Stomach (tissue), 4 donors: ENCODE data around the gene SNTG2.
"Not testable (repeated sequence)": the region's sequence is repeated elsewhere in the genome, so short reads cannot be mapped to it uniquely, and the experiment has no call there.

Experiments used
- EP300 ChIP-seq: sonication (generic); formaldehyde crosslinking; IDR thresholded peaks from one replicate; pipeline ENCODE4 v1.6.1; 2017; ENCODE audit warnings: antibody characterized with exemption
- POLR2A ChIP-seq, 4 donors: fragments of 450-650 bp; IDR thresholded peaks; one replicate each; pipeline ENCODE4 v1.6.1; 2016; ENCODE audit warnings: antibody characterized with exemption in 4 of 4, control low read depth in 2 of 4, mild to moderate bottlenecking in 1 of 4, moderate library complexity in 1 of 4
- POLR2AphosphoS5 ChIP-seq, 3 donors: sonication (generic); formaldehyde crosslinking; IDR thresholded peaks; one replicate each; pipeline ENCODE4 v1.6.1; 2016; ENCODE audit warnings: antibody characterized with exemption in 3 of 3
- TF ChIP-seq, protein P1 (sequence below), 7 experiments: fragments of 450-650 bp in 4 of 7; fragments of 200-600 bp in 3 of 7; sonication (generic) in 3 of 7; IDR thresholded peaks; one replicate each; pipeline ENCODE4 v1.5.1; 2016 to 2019; ENCODE audit warnings: antibody characterized with exemption in 7 of 7, control low read depth in 2 of 7, mild to moderate bottlenecking in 1 of 7

DNA sequence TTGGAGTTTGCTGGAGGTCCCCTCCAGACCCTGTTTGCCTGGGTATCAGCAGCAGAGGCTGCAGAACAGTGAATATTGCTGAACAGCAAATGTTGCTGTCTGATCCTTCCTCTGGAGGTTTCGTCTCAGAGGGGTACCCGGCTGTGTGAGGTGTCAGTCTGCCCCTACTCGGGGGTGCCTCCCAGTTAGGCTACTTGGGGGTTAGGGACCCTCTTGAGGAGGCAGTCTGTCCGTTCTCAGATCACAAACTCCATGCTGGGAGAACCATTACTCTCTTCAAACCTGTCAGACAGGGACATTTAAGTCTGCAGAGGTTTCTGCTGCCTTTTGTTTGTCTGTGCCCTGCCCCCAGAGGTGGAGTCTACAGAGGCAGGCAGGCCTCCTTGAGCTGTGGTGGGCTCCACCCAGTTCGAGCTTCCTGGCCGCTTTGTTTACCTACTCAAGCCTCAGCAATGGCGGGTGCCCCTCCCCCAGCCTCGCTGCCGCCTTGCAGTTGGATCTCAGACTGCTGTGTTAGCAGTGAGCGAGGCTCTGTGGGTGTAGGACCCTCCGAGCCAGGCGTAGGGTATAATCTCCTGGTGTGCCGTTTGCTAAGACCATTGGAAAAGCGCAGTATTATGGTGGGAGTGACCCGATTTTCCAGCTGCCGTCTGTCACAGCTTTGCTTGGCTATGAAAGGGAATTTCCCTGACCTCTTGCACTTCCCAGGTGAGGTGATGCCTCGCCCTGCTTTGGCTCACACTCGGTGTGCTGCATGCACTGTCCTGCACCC, 437.5 kb downstream of the SNTG2 start:
- not testable (repeated sequence) for TF ChIP-seq POLR2A (IDR thresholded peaks at IDR 0.05); EP300; POLR2AphosphoS5 (IDR thresholded peaks at IDR 0.05)
- TF ChIP-seq, protein P1, sequence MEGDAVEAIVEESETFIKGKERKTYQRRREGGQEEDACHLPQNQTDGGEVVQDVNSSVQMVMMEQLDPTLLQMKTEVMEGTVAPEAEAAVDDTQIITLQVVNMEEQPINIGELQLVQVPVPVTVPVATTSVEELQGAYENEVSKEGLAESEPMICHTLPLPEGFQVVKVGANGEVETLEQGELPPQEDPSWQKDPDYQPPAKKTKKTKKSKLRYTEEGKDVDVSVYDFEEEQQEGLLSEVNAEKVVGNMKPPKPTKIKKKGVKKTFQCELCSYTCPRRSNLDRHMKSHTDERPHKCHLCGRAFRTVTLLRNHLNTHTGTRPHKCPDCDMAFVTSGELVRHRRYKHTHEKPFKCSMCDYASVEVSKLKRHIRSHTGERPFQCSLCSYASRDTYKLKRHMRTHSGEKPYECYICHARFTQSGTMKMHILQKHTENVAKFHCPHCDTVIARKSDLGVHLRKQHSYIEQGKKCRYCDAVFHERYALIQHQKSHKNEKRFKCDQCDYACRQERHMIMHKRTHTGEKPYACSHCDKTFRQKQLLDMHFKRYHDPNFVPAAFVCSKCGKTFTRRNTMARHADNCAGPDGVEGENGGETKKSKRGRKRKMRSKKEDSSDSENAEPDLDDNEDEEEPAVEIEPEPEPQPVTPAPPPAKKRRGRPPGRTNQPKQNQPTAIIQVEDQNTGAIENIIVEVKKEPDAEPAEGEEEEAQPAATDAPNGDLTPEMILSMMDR (IDR thresholded peaks at IDR 0.05), result not testable (repeated sequence)
